Osteocyte (in vitro differentiated cells): ENCODE data around the gene CNOT8. TPM values are rescaled to one million over a fixed set of nuclear protein-coding genes. Genes with fewer than 3 reads are reported as not detected.

Source experiments
- DNase-seq: peaks from one replicate; pipeline ENCODE4 v3.0.0; 2021; ENCODE audit warnings: mixed read lengths; ENCODE audit not compliant: unreplicated experiment; ENCODE audit errors: extremely low spot score
- H3K27ac Mint-ChIP-seq: one replicate; pipeline ENCODE4 v1.8.0; 2021; ENCODE audit warnings: mild to moderate bottlenecking, mixed read lengths; ENCODE audit not compliant: unreplicated experiment
- H3K27me3 Mint-ChIP-seq: one replicate; pipeline ENCODE4 v1.8.0; 2021; ENCODE audit warnings: mixed read lengths; ENCODE audit not compliant: unreplicated experiment
- H3K36me3 Mint-ChIP-seq: one replicate; pipeline ENCODE4 v1.8.0; 2021; ENCODE audit warnings: mixed read lengths; ENCODE audit not compliant: unreplicated experiment
- H3K4me1 Mint-ChIP-seq: one replicate; pipeline ENCODE4 v1.8.0; 2021; ENCODE audit warnings: mixed read lengths; ENCODE audit not compliant: unreplicated experiment
- H3K4me3 Mint-ChIP-seq: one replicate; pipeline ENCODE4 v1.8.0; 2021; ENCODE audit warnings: mild to moderate bottlenecking, moderate library complexity, mixed read lengths; ENCODE audit not compliant: unreplicated experiment
- H3K9me3 Mint-ChIP-seq: one replicate; pipeline ENCODE4 v1.8.0; 2021; ENCODE audit warnings: mixed read lengths; ENCODE audit not compliant: unreplicated experiment
- total RNA-seq: library from RNA; stranded (reverse); gene quantifications from 2 replicates; pipeline ENCODE4 v1.2.1, GENCODE V29; 2021
- TF ChIP-seq, protein P1 (sequence below): fragments of 200-600 bp; sonication (generic); IDR thresholded peaks from 2 replicates; pipeline ENCODE4 v1.5.0; 2021; ENCODE audit warnings: antibody characterized with exemption, mild to moderate bottlenecking, moderate library complexity

Gene CNOT8
- total RNA-seq, 1 donor from 2014 or later, result 49.2 TPM

DNA sequence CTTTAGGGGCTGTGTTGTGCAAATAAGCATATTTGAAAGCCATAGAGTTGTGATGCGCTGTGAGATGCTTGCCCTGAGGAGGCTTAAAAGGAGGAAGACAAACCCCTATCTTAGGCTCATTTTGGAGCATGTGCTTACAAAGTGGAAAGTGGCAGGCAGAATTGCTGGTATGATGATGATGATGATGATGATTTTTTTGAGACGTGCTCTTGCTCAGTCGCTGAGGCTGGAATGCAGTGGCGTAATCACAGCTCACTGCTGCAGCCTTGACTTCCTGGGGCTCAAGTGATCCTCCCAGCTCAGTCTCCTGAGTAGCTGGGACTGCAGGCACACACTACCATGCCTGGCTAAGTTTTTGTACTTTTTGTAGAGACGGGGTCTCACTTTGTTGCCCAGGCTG, 1.7 kb downstream of the CNOT8 start:
- H3K36me3 Mint-ChIP-seq, result peaks cover 18% of the 10 kb centered on the region
- H3K4me3 Mint-ChIP-seq, result peak overlapping the region; percentile 92
- TF ChIP-seq, protein P1, sequence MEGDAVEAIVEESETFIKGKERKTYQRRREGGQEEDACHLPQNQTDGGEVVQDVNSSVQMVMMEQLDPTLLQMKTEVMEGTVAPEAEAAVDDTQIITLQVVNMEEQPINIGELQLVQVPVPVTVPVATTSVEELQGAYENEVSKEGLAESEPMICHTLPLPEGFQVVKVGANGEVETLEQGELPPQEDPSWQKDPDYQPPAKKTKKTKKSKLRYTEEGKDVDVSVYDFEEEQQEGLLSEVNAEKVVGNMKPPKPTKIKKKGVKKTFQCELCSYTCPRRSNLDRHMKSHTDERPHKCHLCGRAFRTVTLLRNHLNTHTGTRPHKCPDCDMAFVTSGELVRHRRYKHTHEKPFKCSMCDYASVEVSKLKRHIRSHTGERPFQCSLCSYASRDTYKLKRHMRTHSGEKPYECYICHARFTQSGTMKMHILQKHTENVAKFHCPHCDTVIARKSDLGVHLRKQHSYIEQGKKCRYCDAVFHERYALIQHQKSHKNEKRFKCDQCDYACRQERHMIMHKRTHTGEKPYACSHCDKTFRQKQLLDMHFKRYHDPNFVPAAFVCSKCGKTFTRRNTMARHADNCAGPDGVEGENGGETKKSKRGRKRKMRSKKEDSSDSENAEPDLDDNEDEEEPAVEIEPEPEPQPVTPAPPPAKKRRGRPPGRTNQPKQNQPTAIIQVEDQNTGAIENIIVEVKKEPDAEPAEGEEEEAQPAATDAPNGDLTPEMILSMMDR, result no peak
- no peak for DNase-seq
- peak overlapping the region; percentile 100 for H3K27ac Mint-ChIP-seq
- peaks cover 42% of the 10 kb centered on the region for H3K4me1 Mint-ChIP-seq
- no peaks in the 10 kb centered on the region for H3K27me3 Mint-ChIP-seq
- no peaks in the 10 kb centered on the region for H3K9me3 Mint-ChIP-seq

DNA sequence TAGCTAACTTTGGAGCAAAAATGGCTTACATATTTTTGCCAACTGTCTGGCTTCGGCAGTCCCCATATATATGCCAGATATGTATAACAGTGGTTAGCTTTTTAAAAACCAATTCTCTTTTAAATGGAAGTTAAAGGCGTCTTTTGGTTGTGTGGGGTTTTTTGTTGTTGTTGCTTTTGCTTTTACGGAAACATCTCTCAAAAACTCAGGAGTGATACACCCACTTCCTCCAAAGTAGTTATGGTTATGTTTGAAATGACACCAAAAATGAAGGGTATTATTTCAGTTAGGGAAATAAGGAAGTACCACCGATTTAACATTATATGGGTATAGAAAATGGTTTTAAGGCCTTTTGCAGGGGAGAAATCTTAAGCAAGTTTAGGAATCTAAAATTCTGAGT, 2.3 kb downstream of the CNOT8 start:
- no peaks in the 10 kb centered on the region for H3K9me3 Mint-ChIP-seq
- H3K27ac Mint-ChIP-seq, result peak overlapping the region; percentile 100
- no peak for DNase-seq
- TF ChIP-seq, protein P1, result no peak
- no peaks in the 10 kb centered on the region for H3K27me3 Mint-ChIP-seq
- peaks cover 25% of the 10 kb centered on the region for H3K36me3 Mint-ChIP-seq
- peaks cover 49% of the 10 kb centered on the region for H3K4me1 Mint-ChIP-seq
- peak overlapping the region; percentile 92 for H3K4me3 Mint-ChIP-seq

DNA sequence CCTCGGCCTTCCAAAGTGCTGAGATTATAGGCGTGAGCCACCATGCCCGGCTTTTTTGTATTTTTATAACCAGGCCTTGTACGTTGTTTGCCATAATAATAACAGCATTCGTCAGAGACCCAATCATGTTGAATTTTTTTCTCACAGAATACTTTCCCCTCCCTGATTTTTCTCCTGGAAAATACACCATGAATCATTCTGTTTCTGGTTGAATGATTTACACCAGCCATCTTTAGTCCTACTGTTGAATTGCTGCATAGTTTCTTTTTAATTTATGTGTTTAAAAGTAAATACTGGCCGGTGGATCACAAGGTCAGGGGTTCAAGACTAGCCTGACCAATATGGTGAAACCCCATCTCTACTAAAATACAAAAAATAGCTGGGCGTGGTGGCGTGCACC, 3.5 kb downstream of the CNOT8 start:
- DNase-seq, result no peak
- Mint-ChIP-seq H3K4me1 (peaks cover 53% of the 10 kb centered on the region), H3K27ac (no peak overlapping the region), H3K4me3 (peak overlapping the region; percentile 40), H3K36me3 (peaks cover 31% of the 10 kb centered on the region), H3K9me3 (no peaks in the 10 kb centered on the region), H3K27me3 (no peaks in the 10 kb centered on the region)
- TF ChIP-seq, protein P1, result no peak

DNA sequence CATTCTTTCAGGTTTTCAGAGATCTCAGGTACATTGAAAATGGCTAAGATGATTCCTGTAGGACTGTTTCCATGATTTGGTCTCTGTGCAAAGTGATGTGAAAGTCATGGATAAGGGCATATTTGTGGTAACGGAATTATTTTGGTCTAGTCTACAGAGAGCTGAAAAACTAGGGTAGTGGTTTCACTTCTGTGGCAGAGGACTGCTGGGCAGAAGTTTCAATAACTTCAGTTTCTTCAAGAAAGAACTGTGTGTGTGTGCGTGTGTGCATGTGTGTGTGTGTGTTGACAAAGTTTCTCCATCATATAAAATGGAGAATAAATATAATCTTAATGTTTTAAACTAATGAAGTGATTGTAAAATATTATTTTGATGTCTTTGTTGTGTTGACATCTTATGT, 4.3 kb downstream of the CNOT8 start:
- Mint-ChIP-seq H3K27me3 (no peaks in the 10 kb centered on the region), H3K27ac (peak overlapping the region; percentile 24), H3K4me1 (peaks cover 53% of the 10 kb centered on the region), H3K36me3 (peaks cover 37% of the 10 kb centered on the region), H3K9me3 (no peaks in the 10 kb centered on the region), H3K4me3 (no peak overlapping the region)
- DNase-seq, result no peak
- TF ChIP-seq, protein P1, result no peak

DNA sequence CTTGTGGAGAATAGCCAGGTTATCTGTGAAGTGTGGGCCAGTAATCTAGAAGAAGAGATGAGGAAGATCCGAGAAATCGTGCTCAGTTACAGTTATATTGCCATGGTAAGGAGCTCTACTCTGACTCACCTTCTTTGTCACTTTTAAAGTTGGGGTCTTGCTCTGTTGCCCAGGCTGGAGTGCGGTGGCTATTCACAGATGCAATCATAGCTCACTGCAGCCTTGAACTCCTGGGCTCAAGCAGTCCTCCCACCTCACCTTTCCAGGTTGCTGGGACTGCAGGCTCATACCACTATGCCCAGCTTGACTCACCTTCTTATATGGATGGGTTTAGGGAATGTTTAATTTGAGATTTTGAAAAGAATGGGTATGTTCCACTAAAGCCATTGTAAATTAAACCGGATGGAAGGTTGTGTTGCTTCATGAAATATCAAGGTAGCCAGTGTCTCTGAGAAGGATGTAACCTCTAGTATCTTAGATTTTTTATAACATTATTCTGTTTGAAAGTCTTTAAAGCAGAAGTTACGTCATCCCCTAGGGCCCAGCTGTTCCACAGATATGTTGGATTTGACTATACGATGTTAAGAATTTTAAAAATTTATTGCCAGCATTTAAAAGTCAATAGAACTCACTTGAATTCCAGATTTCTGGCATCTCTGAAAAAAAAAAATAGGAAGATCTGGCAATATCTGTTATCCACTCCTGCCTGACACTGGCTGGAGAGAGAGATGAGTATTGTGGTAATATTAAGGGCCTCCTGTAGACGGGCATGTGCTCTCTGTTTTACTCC, 5.1 kb downstream of the CNOT8 start:
- Mint-ChIP-seq H3K9me3 (no peaks in the 10 kb centered on the region), H3K4me3 (no peak overlapping the region), H3K36me3 (peaks cover 37% of the 10 kb centered on the region), H3K27ac (no peak overlapping the region), H3K27me3 (no peaks in the 10 kb centered on the region), H3K4me1 (peaks cover 54% of the 10 kb centered on the region)
- DNase-seq, result no peak
- TF ChIP-seq, protein P1, result no peak
